ENCODE data around the gene DGKG.
A peak's percentile ranks its signal among the peaks of the same experiment; 100 is the strongest.

DGKG gene

DNA sequence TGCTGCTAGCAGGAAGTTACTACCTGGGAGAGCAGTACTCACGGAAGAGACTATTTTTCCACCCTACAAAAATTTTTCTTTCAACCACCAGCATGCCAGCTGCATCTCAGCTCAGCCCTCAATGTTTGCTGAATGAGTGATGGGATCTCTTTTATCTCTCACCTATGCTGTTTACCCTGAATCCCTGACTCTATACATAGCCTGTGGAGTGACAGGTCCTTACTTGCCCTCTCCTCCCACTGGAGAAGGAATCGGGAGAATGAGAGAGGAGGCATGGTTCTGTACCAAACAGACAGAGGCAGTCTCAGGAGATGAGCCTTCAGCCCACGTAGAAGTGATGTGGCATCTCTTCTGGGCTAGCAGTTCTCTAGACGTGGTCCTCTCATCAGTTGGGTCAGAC is 6.7 kb upstream of the DGKG start:
- no peak for DNase-seq (ENCODE audit: low read depth)
- no peak overlapping the region for H3K4me3 ChIP-seq (ENCODE audit: low read depth, low read length)

DNA sequence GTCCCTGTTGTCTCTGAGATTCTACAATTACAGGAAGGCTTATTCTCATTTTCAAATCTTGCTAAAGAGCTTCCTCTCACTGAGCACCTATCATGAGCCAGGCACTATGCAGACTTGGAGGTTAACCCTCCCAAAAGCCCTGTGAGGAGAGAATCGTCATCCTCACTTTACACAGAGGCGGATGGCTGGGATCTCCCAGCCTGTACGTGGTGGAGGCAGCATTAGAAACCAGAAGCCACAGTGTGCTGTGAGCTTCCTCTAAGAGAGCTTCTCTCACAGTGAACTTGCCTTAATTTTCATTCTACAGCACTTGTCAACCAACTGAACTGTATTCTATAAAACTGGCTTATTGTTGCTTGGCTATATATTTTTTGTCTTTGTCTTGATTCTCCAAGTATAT is 6.1 kb upstream of the DGKG start:
- no peak for DNase-seq (ENCODE audit: low read depth)
- H3K4me3 ChIP-seq (ENCODE audit: low read depth, low read length) = no peak overlapping the region

- no peak overlapping the region for H3K4me3 ChIP-seq (ENCODE audit: low read depth, low read length)
Measured at GRCh38 chr3:186367631-186368030, 5.6 kb upstream of the DGKG start.

GRCh38 chr3:186366206-186366605 is 4.2 kb upstream of the DGKG start:
- DNase-seq (ENCODE audit: low read depth) = no peak
- no peak overlapping the region for H3K4me3 ChIP-seq (ENCODE audit: low read depth, low read length)

More at GRCh38 chr3:186367631-186368030, 5.6 kb upstream of the DGKG start:
- DNase-seq (ENCODE audit: low read depth) = no peak

DNA sequence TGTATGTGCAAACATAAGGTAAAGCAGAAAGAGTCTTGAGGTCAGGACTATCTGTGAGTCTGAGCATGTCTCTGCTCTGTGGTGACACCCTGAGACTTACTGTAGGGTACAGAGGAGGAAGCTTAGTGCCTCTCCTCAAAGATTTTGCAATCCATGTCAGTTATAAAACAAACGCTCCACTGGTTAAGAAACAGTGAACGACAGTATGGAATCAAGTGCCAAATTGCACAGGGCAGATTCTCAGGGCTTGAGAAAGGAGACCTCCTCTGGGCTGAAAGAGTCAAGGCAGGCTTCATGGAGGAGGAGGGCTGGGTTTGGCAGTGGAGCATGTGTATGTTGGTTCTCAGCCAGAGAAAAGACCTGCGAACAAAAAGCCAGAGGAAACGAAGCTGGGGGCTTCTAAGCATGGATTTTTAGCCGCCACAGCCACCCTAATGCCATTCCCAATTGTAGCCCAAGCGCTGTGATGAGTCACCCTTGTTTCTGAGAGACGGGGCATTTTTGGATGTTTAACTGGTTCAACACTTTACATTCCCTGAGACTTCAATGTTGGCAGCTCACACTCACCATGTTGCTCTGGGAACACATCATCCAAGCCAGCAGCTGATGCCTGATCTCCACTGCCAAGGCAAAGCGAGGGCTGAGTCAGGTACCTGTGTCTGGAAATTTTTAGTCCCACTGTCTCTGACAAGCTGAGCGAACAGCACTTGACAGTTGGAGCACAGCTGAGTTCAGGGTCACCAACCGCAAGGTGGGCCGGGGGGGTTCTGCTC is 3.4 kb upstream of the DGKG start:
- DNase-seq (ENCODE audit: low read depth) = no peak
- no peak overlapping the region for H3K4me3 ChIP-seq (ENCODE audit: low read depth, low read length)

DNA sequence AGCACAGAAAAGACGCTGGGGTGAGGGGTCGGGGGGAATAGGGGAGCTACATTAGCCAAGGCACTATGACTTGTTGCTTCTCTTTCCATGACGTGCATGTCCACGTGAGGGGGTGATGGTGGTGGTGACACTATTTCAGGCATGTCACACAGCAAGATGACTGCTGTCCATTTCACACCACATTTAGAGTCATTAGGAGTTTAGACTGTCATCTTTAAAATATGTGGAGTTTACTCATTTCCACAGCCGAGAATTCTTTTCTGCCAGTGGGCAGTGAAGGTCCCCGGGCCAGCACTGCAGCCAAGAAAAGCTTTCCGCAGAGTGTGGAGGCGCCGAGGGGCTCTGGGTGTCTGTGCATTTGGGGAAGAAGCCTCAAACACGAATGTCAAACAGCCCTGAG is 954 bp upstream of the DGKG start:
- DNase-seq (ENCODE audit: low read depth) = no peak
- no peak overlapping the region for H3K4me3 ChIP-seq (ENCODE audit: low read depth, low read length)

DNA sequence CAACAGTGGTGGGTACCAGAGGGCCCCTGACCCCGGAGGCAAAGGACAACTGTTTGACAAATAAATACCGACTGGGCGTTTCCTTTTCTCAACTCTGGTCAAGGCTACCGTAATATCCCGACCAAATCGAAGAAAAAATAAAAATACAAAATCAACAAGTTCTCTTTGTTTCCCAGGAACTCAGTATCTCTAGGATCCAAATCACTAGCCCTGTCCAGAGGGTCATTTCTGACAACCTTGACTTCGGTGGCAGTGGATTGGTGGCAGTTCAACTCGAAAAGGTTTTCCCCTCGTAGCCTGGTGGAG is 456 bp upstream of the DGKG start:
- H3K4me3 ChIP-seq (ENCODE audit: low read depth, low read length) = peak overlapping the region; percentile 32
- DNase-seq (ENCODE audit: low read depth) = no peak

GRCh38 chr3:186361246-186361761 is 730 bp downstream of the DGKG start:
- no peak for DNase-seq (ENCODE audit: low read depth)
- no peak overlapping the region for H3K4me3 ChIP-seq (ENCODE audit: low read depth, low read length)

- DNase-seq (ENCODE audit: low read depth) = no peak
- H3K4me3 ChIP-seq (ENCODE audit: low read depth, low read length) = no peak overlapping the region
Measured at GRCh38 chr3:186360779-186361178, 1.3 kb downstream of the DGKG start.

GRCh38 chr3:186359078-186359477 is 3.0 kb downstream of the DGKG start:
- no peak for DNase-seq (ENCODE audit: low read depth)
- no peak overlapping the region for H3K4me3 ChIP-seq (ENCODE audit: low read depth, low read length)

DNA sequence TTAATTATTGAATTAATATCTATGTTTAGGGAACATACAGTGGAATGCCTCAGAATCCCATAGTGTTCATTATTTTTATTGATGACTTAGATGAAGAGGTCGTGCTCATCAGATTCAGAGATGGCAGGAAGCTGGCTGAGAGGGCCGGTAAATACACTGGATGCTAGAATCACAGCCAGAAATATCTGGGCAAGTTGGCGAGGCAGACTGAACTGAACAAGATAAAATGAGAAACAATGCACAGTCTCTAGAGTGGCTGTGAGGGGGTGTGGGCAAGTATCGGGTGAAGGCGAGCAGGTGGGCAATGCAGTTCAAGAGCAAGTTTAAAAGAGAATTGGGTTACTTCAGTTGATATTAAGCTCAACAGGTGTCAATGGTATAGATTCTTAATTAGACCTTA is 5.9 kb downstream of the DGKG start:
- H3K4me3 ChIP-seq (ENCODE audit: low read depth, low read length) = no peak overlapping the region
- DNase-seq (ENCODE audit: low read depth) = no peak

DNA sequence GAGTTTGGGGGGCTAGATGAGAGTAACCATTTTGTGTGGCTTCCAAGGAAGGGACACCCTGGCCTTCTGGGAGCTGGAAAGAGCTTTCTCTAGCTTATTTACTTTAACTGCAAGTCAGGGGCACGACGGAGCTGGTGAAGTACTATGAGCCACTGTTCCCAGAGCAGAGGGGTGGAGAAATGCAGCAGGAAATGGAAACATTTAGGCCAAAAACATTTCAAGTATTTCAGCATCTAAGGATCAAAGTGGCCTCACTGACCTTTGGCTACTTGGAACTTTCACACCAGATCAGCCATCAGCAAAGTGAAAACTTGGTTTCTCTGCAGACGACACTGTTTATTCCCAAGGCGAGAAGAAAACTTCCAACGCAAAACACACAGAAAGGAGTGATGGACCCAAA is 7.9 kb downstream of the DGKG start:
- no peak for DNase-seq (ENCODE audit: low read depth)

DNA sequence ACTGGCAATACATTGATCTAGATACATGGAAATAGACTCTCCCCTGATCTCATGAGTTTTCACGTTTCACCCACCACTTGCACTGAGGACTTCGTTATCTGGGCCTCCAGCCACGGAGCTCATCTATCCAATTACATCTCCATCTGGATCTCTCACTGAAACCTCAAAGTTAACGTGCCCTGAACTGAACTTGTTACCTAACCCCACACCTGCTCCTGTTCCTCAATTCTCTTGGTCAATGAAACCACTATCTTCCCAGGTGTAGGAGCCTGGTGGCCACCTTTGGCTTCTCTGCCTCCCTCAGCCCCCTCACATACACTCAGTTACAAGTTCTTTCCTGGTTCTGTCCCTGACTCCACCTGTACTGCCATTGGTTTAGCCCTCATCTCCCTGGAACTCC is 9.7 kb downstream of the DGKG start:
- H3K4me3 ChIP-seq (ENCODE audit: low read depth, low read length) = no peak overlapping the region
- DNase-seq (ENCODE audit: low read depth) = no peak

More for the DNA sequence above, 7.9 kb downstream of the DGKG start:
- no peak overlapping the region for H3K4me3 ChIP-seq (ENCODE audit: low read depth, low read length)

DNA sequence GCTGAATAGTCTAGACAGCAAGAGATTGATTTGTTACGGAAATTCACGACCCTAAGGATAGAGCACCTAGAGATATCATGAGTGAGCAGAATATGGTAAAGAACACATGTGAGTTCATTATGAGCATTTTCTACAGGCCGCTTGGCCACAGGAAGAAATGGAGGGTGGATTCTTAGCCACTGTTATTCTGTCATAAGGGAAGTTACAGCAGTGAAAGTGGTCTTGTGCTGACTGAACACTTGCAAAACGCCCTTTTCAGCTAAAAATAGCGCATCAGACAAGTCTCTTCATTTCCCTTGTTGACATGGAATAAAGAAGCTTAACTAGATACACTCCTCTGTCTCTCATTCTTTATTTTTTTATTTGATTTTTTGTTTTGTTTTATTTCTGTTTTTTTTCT is 19.8 kb downstream of the DGKG start:
- no peak overlapping the region for H3K4me3 ChIP-seq (ENCODE audit: low read depth, low read length)
- DNase-seq (ENCODE audit: low read depth) = no peak

DNA sequence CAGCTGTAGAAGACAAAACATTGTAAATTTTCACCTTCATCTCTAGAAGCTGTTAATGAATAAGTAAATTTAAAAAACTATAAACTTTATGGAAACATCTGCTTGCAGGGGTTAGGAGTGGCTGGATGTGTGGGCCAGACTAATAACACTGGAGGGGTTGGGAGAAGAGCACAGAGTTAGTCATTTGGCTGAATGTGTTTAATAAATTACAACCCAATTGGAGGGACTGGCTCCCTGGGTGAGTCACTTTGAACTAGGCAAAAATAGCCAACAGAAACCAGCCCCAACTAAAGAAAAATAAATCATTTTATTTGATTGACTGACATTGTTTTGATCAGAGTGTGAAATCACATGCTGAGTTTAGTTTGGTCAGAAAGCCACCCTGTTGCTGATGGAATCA is 21.8 kb downstream of the DGKG start:
- H3K4me3 ChIP-seq (ENCODE audit: low read depth, low read length) = no peak overlapping the region
- DNase-seq (ENCODE audit: low read depth) = no peak

- no peak overlapping the region for H3K4me3 ChIP-seq (ENCODE audit: low read depth, low read length)
- no peak for DNase-seq (ENCODE audit: low read depth)
Measured at GRCh38 chr3:186339180-186339918, 22.7 kb downstream of the DGKG start.

GRCh38 chr3:186333256-186333655 is 28.8 kb downstream of the DGKG start:
- DNase-seq (ENCODE audit: low read depth) = no peak
- no peak overlapping the region for H3K4me3 ChIP-seq (ENCODE audit: low read depth, low read length)

- no peak for DNase-seq (ENCODE audit: low read depth)
Measured at GRCh38 chr3:186330772-186331460, 31.1 kb downstream of the DGKG start.

GRCh38 chr3:186329589-186329988 is 32.4 kb downstream of the DGKG start:
- no peak overlapping the region for H3K4me3 ChIP-seq (ENCODE audit: low read depth, low read length)
- DNase-seq (ENCODE audit: low read depth) = no peak

More at GRCh38 chr3:186330772-186331460, 31.1 kb downstream of the DGKG start:
- no peak overlapping the region for H3K4me3 ChIP-seq (ENCODE audit: low read depth, low read length)

GRCh38 chr3:186327912-186328487 is 34.0 kb downstream of the DGKG start:
- no peak overlapping the region for H3K4me3 ChIP-seq (ENCODE audit: low read depth, low read length)
- DNase-seq (ENCODE audit: low read depth) = no peak

Data from skeletal muscle cell (primary cell).